Measurements from ENCODE around the gene PAX8. TPM values are rescaled to one million over a fixed set of nuclear protein-coding genes. Genes with fewer than 3 reads are reported as not detected.

Gene PAX8
- total and polyA plus RNA-seq, 2 of the 13 experiments (the other 11 are each of a cell fraction or from before 2014, with no cell fraction given), result 1.5 to 8.8 TPM

GRCh38 chr2:113245276-113245711 lies 33.4 kb downstream of the PAX8 start (continued):
- TF ChIP-seq ZNF776 (CRISPR knock-in tag; IDR thresholded peaks at IDR 0.05) (no peak), SOX6 (IDR thresholded peaks at IDR 0.05) (no peak), SOX6 (CRISPR knock-in tag; IDR thresholded peaks at IDR 0.05) (peak; percentile 49; the same call in 1 of the 2 replicates), RCOR2 (CRISPR knock-in tag; IDR thresholded peaks at IDR 0.05) (0 out of 2 replicates have a peak, but pooled peaks have one; percentile 32), MAZ (IDR thresholded peaks at IDR 0.05; ENCODE audit: borderline replicate concordance, low read depth, low read length) (no peak), MAZ (CRISPR knock-in tag; IDR thresholded peaks at IDR 0.05; ENCODE audit: low read depth) (no peak), PBX3 (CRISPR knock-in tag; IDR thresholded peaks at IDR 0.05; ENCODE audit: borderline replicate concordance) (no peak), AHDC1 (CRISPR knock-in tag; IDR thresholded peaks at IDR 0.05; ENCODE audit: borderline replicate concordance) (no peak), KDM5B (CRISPR knock-in tag; IDR thresholded peaks at IDR 0.05; ENCODE audit: borderline replicate concordance) (0 out of 2 replicates have a peak, but pooled peaks have one; percentile 31), RARA (CRISPR knock-in tag; IDR thresholded peaks at IDR 0.05) (peak; percentile 83), ZFX (CRISPR knock-in tag; IDR thresholded peaks at IDR 0.05; ENCODE audit: low read depth) (no peak), IKZF5 (CRISPR knock-in tag; IDR thresholded peaks at IDR 0.05) (0 out of 2 replicates have a peak, but pooled peaks have one; percentile 40), NRL (CRISPR knock-in tag; IDR thresholded peaks at IDR 0.05; ENCODE audit: borderline replicate concordance) (no peak), SOX13 (IDR thresholded peaks at IDR 0.05) (no peak), SOX13 (CRISPR knock-in tag; conservative IDR thresholded peaks at IDR 0.05 in 1 of 2, IDR thresholded peaks at IDR 0.05 in 1 of 2) (peak in 1 of 2 experiments; percentile 29; a peak in 1 of 4 replicates), MXD1 (CRISPR knock-in tag; IDR thresholded peaks at IDR 0.05) (no peak), MIER3 (CRISPR knock-in tag; IDR thresholded peaks at IDR 0.05; ENCODE audit: borderline replicate concordance) (0 out of 2 replicates have a peak, but pooled peaks have one; percentile 48), FOXK2 (IDR thresholded peaks at IDR 0.05) (no peak), ETV6 (CRISPR knock-in tag; conservative IDR thresholded peaks at IDR 0.05) (no peak), HCFC1 (IDR thresholded peaks at IDR 0.05; ENCODE audit: low read depth, low read length) (no peak), KMT2B (CRISPR knock-in tag; IDR thresholded peaks at IDR 0.05) (no peak), ZNF3 (CRISPR knock-in tag; IDR thresholded peaks at IDR 0.05) (peak; percentile 85), POLR2A (IDR thresholded peaks at IDR 0.05; ENCODE audit: insufficient read depth in 1 of 2, low read depth in 2 of 2, low read length in 2 of 2) (no peak), MAFF (IDR thresholded peaks at IDR 0.05; ENCODE audit: low read depth, low read length) (0 out of 2 replicates have a peak, but pooled peaks have one; percentile 29), MTA1 (CRISPR knock-in tag; IDR thresholded peaks at IDR 0.05; ENCODE audit: borderline replicate concordance) (0 out of 2 replicates have a peak, but pooled peaks have one; percentile 42)
